ENCODE results near the gene EVC2. TPM values are rescaled to one million over a fixed set of nuclear protein-coding genes. Genes with fewer than 3 reads are reported as not detected.

EVC2 gene
- total and polyA plus RNA-seq, 4 experiments from 2014 or later, result 0.31 to 3.3 (median 2.0) TPM

- CTCF ChIA-PET (ENCODE audit: partially characterized antibody), result no interaction called here
- peaks cover 9 to 24% of the 10 kb centered on the region in 2 donors for H3K27me3 Mint-ChIP-seq
- peaks cover 5% of the 10 kb centered on the region for H3K4me1 ChIP-seq (ENCODE audit: insufficient read depth, low read length)
- intact Hi-C loops (cut with micrococcal nuclease), result no loop called here
- H3K9me3 Mint-ChIP-seq, result peaks cover 0 to 18% (median 3%) of the 10 kb centered on the region in 8 donors
- H3K36me3 Mint-ChIP-seq, result peaks cover 0 to 2% of the 10 kb centered on the region in 2 donors
- H3K9me3 ChIP-seq (ENCODE audit: control insufficient read depth in 1 of 2, low read length in 2 of 2), result no peaks in the 10 kb centered on the region
- no peaks in the 10 kb centered on the region for H3K36me3 ChIP-seq (ENCODE audit: insufficient read depth, low read length)
- POLR2A ChIA-PET (ENCODE audit: partially characterized antibody), result no interaction called here
- H3K4me3 Mint-ChIP-seq, result no peak overlapping the region
- H3K27me3 ChIP-seq (ENCODE audit: insufficient read depth, low read length), result peaks cover 4% of the 10 kb centered on the region
- H3K27ac Mint-ChIP-seq, result peak overlapping the region in 1 of 7 donors; percentile 4
- no peak overlapping the region for H3K4me3 ChIP-seq (ENCODE audit: low read length in 2 of 2)
- H3K27ac ChIP-seq (ENCODE audit: low read depth, low read length), result no peak overlapping the region
- peaks cover 9 to 33% (median 20%) of the 10 kb centered on the region in 4 donors for H3K4me1 Mint-ChIP-seq
- DNase-seq, result no peak
These were observed 2.6 kb downstream of the EVC2 start for GRCh38 chr4:5705647-5706320.

- Mint-ChIP-seq H3K4me3 (no peak overlapping the region), H3K9me3 (peaks cover 0 to 18% (median 2%) of the 10 kb centered on the region in 8 donors), H3K27me3 (peaks cover 8 to 13% of the 10 kb centered on the region in 2 donors), H3K4me1 (peaks cover 5 to 20% (median 14%) of the 10 kb centered on the region in 4 donors), H3K36me3 (no peaks in the 10 kb centered on the region), H3K27ac (no peak overlapping the region)
- no peak for DNase-seq
- Histone ChIP-seq H3K27me3 (ENCODE audit: insufficient read depth, low read length) (peaks cover 4% of the 10 kb centered on the region), H3K36me3 (ENCODE audit: insufficient read depth, low read length) (no peaks in the 10 kb centered on the region), H3K27ac (ENCODE audit: low read depth, low read length) (no peak overlapping the region), H3K4me1 (ENCODE audit: insufficient read depth, low read length) (peaks cover 5% of the 10 kb centered on the region), H3K9me3 (ENCODE audit: control insufficient read depth in 1 of 2, low read length in 2 of 2) (no peaks in the 10 kb centered on the region), H3K4me3 (ENCODE audit: low read length in 2 of 2) (no peak overlapping the region)
- ChIA-PET POLR2A (ENCODE audit: partially characterized antibody) (no interaction called here), CTCF (ENCODE audit: partially characterized antibody) (no interaction called here)
- intact Hi-C loops (cut with micrococcal nuclease), result no loop called here
These were observed 4.1 kb downstream of the EVC2 start for GRCh38 chr4:5704276-5704675.

- H3K4me1 ChIP-seq (ENCODE audit: insufficient read depth, low read length), result peaks cover 5% of the 10 kb centered on the region
- no peaks in the 10 kb centered on the region for H3K36me3 ChIP-seq (ENCODE audit: insufficient read depth, low read length)
- POLR2A ChIA-PET (ENCODE audit: partially characterized antibody), result no interaction called here
- Mint-ChIP-seq H3K27ac (peak overlapping the region in 1 of 7 donors; percentile 30), H3K4me3 (no peak overlapping the region), H3K4me1 (peaks cover 5 to 20% (median 14%) of the 10 kb centered on the region in 4 donors), H3K36me3 (no peaks in the 10 kb centered on the region), H3K27me3 (peaks cover 8 to 13% of the 10 kb centered on the region in 2 donors), H3K9me3 (peaks cover 0 to 18% (median 2%) of the 10 kb centered on the region in 8 donors)
- H3K9me3 ChIP-seq (ENCODE audit: control insufficient read depth in 1 of 2, low read length in 2 of 2), result no peaks in the 10 kb centered on the region
- intact Hi-C loops (cut with micrococcal nuclease), result no loop called here
- no peak for DNase-seq
- peaks cover 4% of the 10 kb centered on the region for H3K27me3 ChIP-seq (ENCODE audit: insufficient read depth, low read length)
- no peak overlapping the region for H3K27ac ChIP-seq (ENCODE audit: low read depth, low read length)
- no peak overlapping the region for H3K4me3 ChIP-seq (ENCODE audit: low read length in 2 of 2)
- CTCF ChIA-PET (ENCODE audit: partially characterized antibody), result no interaction called here
These were observed 4.5 kb downstream of the EVC2 start for GRCh38 chr4:5703831-5704230.

GRCh38 chr4:5701971-5702370 is 6.4 kb downstream of the EVC2 start:
- no peaks in the 10 kb centered on the region for H3K36me3 Mint-ChIP-seq
- no peak overlapping the region for H3K4me3 Mint-ChIP-seq
- no peaks in the 10 kb centered on the region for H3K9me3 ChIP-seq (ENCODE audit: control insufficient read depth in 1 of 2, low read length in 2 of 2)
- ChIA-PET POLR2A (ENCODE audit: partially characterized antibody) (no interaction called here), CTCF (ENCODE audit: partially characterized antibody) (no interaction called here)
- no peak overlapping the region for H3K4me3 ChIP-seq (ENCODE audit: low read length in 2 of 2)
- intact Hi-C loops (cut with micrococcal nuclease), result no loop called here
- no peak for DNase-seq
- peaks cover 3 to 5% of the 10 kb centered on the region in 2 donors for H3K27me3 Mint-ChIP-seq
- H3K27me3 ChIP-seq (ENCODE audit: insufficient read depth, low read length), result no peaks in the 10 kb centered on the region
- H3K9me3 Mint-ChIP-seq, result peaks cover 0 to 18% (median 2%) of the 10 kb centered on the region in 8 donors
- H3K36me3 ChIP-seq (ENCODE audit: insufficient read depth, low read length), result no peaks in the 10 kb centered on the region
- H3K27ac Mint-ChIP-seq, result no peak overlapping the region
- H3K27ac ChIP-seq (ENCODE audit: low read depth, low read length), result no peak overlapping the region
- H3K4me1 Mint-ChIP-seq, result peaks cover 2 to 10% (median 6%) of the 10 kb centered on the region in 4 donors
- H3K4me1 ChIP-seq (ENCODE audit: insufficient read depth, low read length), result no peaks in the 10 kb centered on the region

- DNase-seq, result no peak
- Histone ChIP-seq H3K27ac (ENCODE audit: low read depth, low read length) (no peak overlapping the region), H3K27me3 (ENCODE audit: insufficient read depth, low read length) (no peaks in the 10 kb centered on the region), H3K9me3 (ENCODE audit: control insufficient read depth in 1 of 2, low read length in 2 of 2) (no peaks in the 10 kb centered on the region), H3K4me3 (ENCODE audit: low read length in 2 of 2) (no peak overlapping the region), H3K4me1 (ENCODE audit: insufficient read depth, low read length) (no peaks in the 10 kb centered on the region), H3K36me3 (ENCODE audit: insufficient read depth, low read length) (no peaks in the 10 kb centered on the region)
- no peak overlapping the region for H3K4me3 Mint-ChIP-seq
- ChIA-PET POLR2A (ENCODE audit: partially characterized antibody) (no interaction called here), CTCF (ENCODE audit: partially characterized antibody) (no interaction called here)
- peaks cover 0 to 3% of the 10 kb centered on the region in 2 donors for H3K27me3 Mint-ChIP-seq
- H3K36me3 Mint-ChIP-seq, result no peaks in the 10 kb centered on the region
- H3K27ac Mint-ChIP-seq, result no peak overlapping the region
- peaks cover 0 to 2% (median under 1%) of the 10 kb centered on the region in 4 donors for H3K4me1 Mint-ChIP-seq
- H3K9me3 Mint-ChIP-seq, result peaks cover 0 to 18% (median 0%) of the 10 kb centered on the region in 8 donors
- intact Hi-C loops (cut with micrococcal nuclease), result no loop called here
These were observed 7.9 kb downstream of the EVC2 start for GRCh38 chr4:5700459-5700858.

GRCh38 chr4:5696341-5696740 is 12.0 kb downstream of the EVC2 start:
- Mint-ChIP-seq H3K27ac (no peak overlapping the region), H3K27me3 (peaks cover 0 to 3% of the 10 kb centered on the region in 2 donors), H3K9me3 (peaks cover 0 to 3% (median 0%) of the 10 kb centered on the region in 8 donors), H3K4me3 (no peak overlapping the region), H3K36me3 (no peaks in the 10 kb centered on the region), H3K4me1 (no peaks in the 10 kb centered on the region)
- Histone ChIP-seq H3K9me3 (ENCODE audit: control insufficient read depth in 1 of 2, low read length in 2 of 2) (no peaks in the 10 kb centered on the region), H3K27ac (ENCODE audit: low read depth, low read length) (no peak overlapping the region), H3K27me3 (ENCODE audit: insufficient read depth, low read length) (no peaks in the 10 kb centered on the region), H3K4me3 (ENCODE audit: low read length in 2 of 2) (no peak overlapping the region), H3K4me1 (ENCODE audit: insufficient read depth, low read length) (no peaks in the 10 kb centered on the region), H3K36me3 (ENCODE audit: insufficient read depth, low read length) (no peaks in the 10 kb centered on the region)
- intact Hi-C loops (cut with micrococcal nuclease), result no loop called here
- ChIA-PET POLR2A (ENCODE audit: partially characterized antibody) (no interaction called here), CTCF (ENCODE audit: partially characterized antibody) (no interaction called here)
- DNase-seq, result no peak

- Histone ChIP-seq H3K27ac (ENCODE audit: low read depth, low read length) (no peak overlapping the region), H3K9me3 (ENCODE audit: control insufficient read depth in 1 of 2, low read length in 2 of 2) (no peaks in the 10 kb centered on the region), H3K27me3 (ENCODE audit: insufficient read depth, low read length) (no peaks in the 10 kb centered on the region), H3K4me1 (ENCODE audit: insufficient read depth, low read length) (no peaks in the 10 kb centered on the region), H3K36me3 (ENCODE audit: insufficient read depth, low read length) (no peaks in the 10 kb centered on the region), H3K4me3 (ENCODE audit: low read length in 2 of 2) (no peak overlapping the region)
- no peaks in the 10 kb centered on the region for H3K27me3 Mint-ChIP-seq
- H3K9me3 Mint-ChIP-seq, result peaks cover 0 to 3% (median 0%) of the 10 kb centered on the region in 8 donors
- ChIA-PET CTCF (ENCODE audit: partially characterized antibody) (no interaction called here), POLR2A (ENCODE audit: partially characterized antibody) (no interaction called here)
- no peak for DNase-seq
- no peaks in the 10 kb centered on the region for H3K4me1 Mint-ChIP-seq
- intact Hi-C loops (cut with micrococcal nuclease), result no loop called here
- no peak overlapping the region for H3K27ac Mint-ChIP-seq
- H3K36me3 Mint-ChIP-seq, result no peaks in the 10 kb centered on the region
- no peak overlapping the region for H3K4me3 Mint-ChIP-seq
These were observed 14.5 kb downstream of the EVC2 start for GRCh38 chr4:5693871-5694270.

Measured in CD4-positive, alpha-beta memory T cell (primary cell).